SK-N-SH (cell line): ENCODE results near the gene CD248. TPM values are rescaled to one million over a fixed set of nuclear protein-coding genes. Genes with fewer than 3 reads are reported as not detected.
"Not testable (repeated sequence)": the region's sequence is repeated elsewhere in the genome, so short reads cannot be mapped to it uniquely, and the experiment has no call there.

Experiments used
- CTCF ChIA-PET: fragments of 300-600, 350-600 bp; formaldehyde crosslinking; extraction: SDS; loops from one replicate; lab custom pipeline; 2021; lab: Yijun Ruan, JAX
- POLR2A ChIA-PET: fragments of 350-600 bp; sonication (Branson Sonifier 250); formaldehyde crosslinking; extraction: SDS; loops from one replicate; lab custom pipeline; 2020; ENCODE audit warnings: antibody characterized with exemption, inconsistent platforms; lab: Yijun Ruan, JAX
- DNase-seq: peaks from one replicate; pipeline ENCODE4 v3.0.0; 2012
- H2AFZ ChIP-seq: fragments of 200-600 bp; sonication (generic); 2 replicates; pipeline ENCODE4 v1.8.1; 2016; ENCODE audit warnings: antibody characterized with exemption, mild to moderate bottlenecking, low read depth
- H3F3A ChIP-seq: fragments of 200-600 bp; sonication (generic); replicated peaks from 2 replicates; pipeline ENCODE3; 2016; ENCODE audit warnings: antibody characterized with exemption, mild to moderate bottlenecking; ENCODE audit not compliant: insufficient read depth
- H3K27ac ChIP-seq, 2 experiments: fragments of 200-500 bp in 1 of 2; fragments of 200-600 bp in 1 of 2; sonication (Bioruptor generic) in 1 of 2; sonication (generic), shearing (Covaris generic) in 1 of 2; 2 replicates each; pipeline versions ENCODE4 v1.5.1 to v1.6.1; 2014 to 2016; ENCODE audit warnings: low read depth in 2 of 2, inconsistent platforms in 1 of 2, low read length in 1 of 2, mild to moderate bottlenecking in 1 of 2, mixed read lengths in 1 of 2
- H3K27me3 ChIP-seq: fragments of 200-600 bp; sonication (generic), shearing (Covaris generic); 2 replicates; pipeline ENCODE4 v1.6.1; 2016; ENCODE audit warnings: mixed run types; ENCODE audit not compliant: insufficient read depth
- H3K36me3 ChIP-seq, 2 experiments: fragments of 200-500 bp in 1 of 2; fragments of 200-600 bp in 1 of 2; sonication (Bioruptor generic) in 1 of 2; sonication (generic) in 1 of 2; replicated peaks in 1 of 2; 2 replicates each; pipeline versions ENCODE3 to v1.5.1; 2014 to 2016; ENCODE audit warnings: low read length in 1 of 2, mild to moderate bottlenecking in 1 of 2; ENCODE audit not compliant: insufficient read depth in 2 of 2, control insufficient read depth in 1 of 2
- H3K4me1 ChIP-seq, 2 experiments: fragments of 200-500 bp in 1 of 2; fragments of 200-600 bp in 1 of 2; sonication (Bioruptor generic) in 1 of 2; sonication (generic), shearing (Covaris generic) in 1 of 2; 2 replicates each; pipeline versions ENCODE4 v1.5.1 to v1.6.1; 2014 to 2016; ENCODE audit warnings: low read depth in 1 of 2, low read length in 1 of 2, mixed run types in 1 of 2; ENCODE audit not compliant: insufficient read depth in 2 of 2, control insufficient read depth in 1 of 2
- H3K4me2 ChIP-seq: fragments of 200-600 bp; sonication (generic), shearing (Covaris generic); 2 replicates; pipeline ENCODE4 v1.6.1; 2017; ENCODE audit warnings: mixed run types
- H3K4me3 ChIP-seq, 2 experiments: fragments of 200-500 bp in 1 of 2; fragments of 200-600 bp in 1 of 2; sonication (Bioruptor generic) in 1 of 2; sonication (generic), shearing (Covaris generic) in 1 of 2; 2 replicates each; pipeline versions ENCODE4 v1.5.1 to v1.8.1; 2014 to 2016; ENCODE audit warnings: low read depth in 2 of 2, inconsistent platforms in 1 of 2, low read length in 1 of 2, mild to moderate bottlenecking in 1 of 2, mixed read lengths in 1 of 2, moderate library complexity in 1 of 2
- H3K79me2 ChIP-seq: fragments of 200-600 bp; sonication (generic); 2 replicates; pipeline ENCODE4 v1.8.1; 2017; ENCODE audit warnings: mild to moderate bottlenecking; ENCODE audit not compliant: insufficient read depth
- H3K9ac ChIP-seq: fragments of 200-600 bp; sonication (generic); 2 replicates; pipeline ENCODE4 v1.6.1; 2017; ENCODE audit warnings: mixed run types
- H3K9me2 ChIP-seq: fragments of 200-600 bp; sonication (generic); 2 replicates; pipeline ENCODE4 v1.6.1; 2017; ENCODE audit warnings: mixed run types
- H3K9me3 ChIP-seq: fragments of 200-600 bp; sonication (generic); 2 replicates; pipeline ENCODE4 v1.6.1; 2017; ENCODE audit warnings: mixed run types, mild to moderate bottlenecking, moderate library complexity
- H4K20me1 ChIP-seq: fragments of 200-600 bp; sonication (generic); 2 replicates; pipeline ENCODE4 v1.6.1; 2017; ENCODE audit warnings: mild to moderate bottlenecking, mixed run types; ENCODE audit not compliant: insufficient read depth
- CTCF ChIP-seq: fragments of 200-600 bp; sonication (generic); IDR thresholded peaks from 2 replicates; pipeline ENCODE4 v1.6.1; 2017; ENCODE audit warnings: antibody characterized with exemption, mild to moderate bottlenecking, moderate library complexity
- ELF1 ChIP-seq: IDR thresholded peaks from 2 replicates; pipeline ENCODE4 v1.4.0; 2012
- FOXM1 ChIP-seq: IDR thresholded peaks from 2 replicates; pipeline ENCODE4 v1.4.0; 2012; ENCODE audit warnings: low read depth, mild to moderate bottlenecking
- GABPA ChIP-seq: IDR thresholded peaks from 2 replicates; pipeline ENCODE4 v1.4.0; 2012; ENCODE audit warnings: low read depth, mild to moderate bottlenecking
- MEF2A ChIP-seq: IDR thresholded peaks from 2 replicates; pipeline ENCODE4 v1.4.0; 2012; ENCODE audit warnings: low read depth, borderline replicate concordance
- PBX3 ChIP-seq: IDR thresholded peaks from 2 replicates; pipeline ENCODE4; 2012
- RXRA ChIP-seq: IDR thresholded peaks from 2 replicates; pipeline ENCODE4 v1.4.0; 2012; ENCODE audit warnings: low read depth, mild to moderate bottlenecking, borderline replicate concordance
- SIN3A ChIP-seq: IDR thresholded peaks from 2 replicates; pipeline ENCODE4 v1.6.1; 2012; ENCODE audit warnings: low read depth, mild to moderate bottlenecking, low read length, moderate library complexity, borderline replicate concordance
- TAF1 ChIP-seq: IDR thresholded peaks from 2 replicates; pipeline ENCODE4 v1.6.1; 2012; ENCODE audit warnings: low read depth, mild to moderate bottlenecking, low read length, moderate library complexity, borderline replicate concordance
- TCF12 ChIP-seq: IDR thresholded peaks from 2 replicates; pipeline ENCODE4 v1.4.0; 2012
- TEAD4 ChIP-seq: IDR thresholded peaks from 2 replicates; pipeline ENCODE4 v1.4.0; 2012; ENCODE audit warnings: mild to moderate bottlenecking, borderline replicate concordance; ENCODE audit not compliant: insufficient read depth
- WGBS: methylation state at CpG from one replicate; pipeline ENCODE4 v1.1.6; 2017; ENCODE audit warnings: low lambda C conversion rate; 5-methylcytosine and 5-hydroxymethylcytosine counted together
- polyA plus RNA-seq, 3 experiments: library from polyadenylated mRNA; depleted of rRNA; stranded (reverse); fragments of >200 nt; gene quantifications; 2 replicates each; pipeline ENCODE4 v1.2.3, GENCODE V29; 2012

CD248 gene
- polyA plus RNA-seq, 1 of the 3 experiments (the other 2 are of a cell fraction), result 7.7 TPM

- 56% methylated on average over 4 of the region's 84 CpGs for WGBS
- ChIA-PET POLR2A (interaction anchor here (0.6 to 1.4 kb wide), 3 partner anchors 8 to 13 kb away, joined by 3 read pairs; partner anchors contain the start of gene TMEM151A), CTCF (interaction anchor here (0.7 to 8.2 kb wide), 5 partner anchors 8 to 446 kb away, joined by 3 to 111 read pairs (median 46); partner anchors contain the start of genes RAB1B and YIF1A)
- Histone ChIP-seq H3K36me3 (peaks cover 15 to 37% of the 10 kb centered on the region in 2 experiments), H3F3A (peaks cover 24% of the 10 kb centered on the region), H3K79me2 (no peaks in the 10 kb centered on the region), H3K27ac (peak within 1 kb of the TSS in 1 of 2 experiments; percentile 77; a peak in 2 of 4 replicates), H3K9me3 (no peaks in the 10 kb centered on the region), H3K4me1 (peaks cover 0 to 40% of the 10 kb centered on the region in 2 experiments; a peak in 1 of 4 replicates), H3K4me2 (peak within 1 kb of the TSS; percentile 57; the same call in 1 of the 2 replicates), H3K9me2 (no peaks in the 10 kb centered on the region), H4K20me1 (peaks cover 8% of the 10 kb centered on the region), H2AFZ (no peak within 1 kb of the TSS), H3K27me3 (no peaks in the 10 kb centered on the region), H3K4me3 (peak within 1 kb of the TSS; percentile 44 to 51; a peak in 3 of 4 replicates), H3K9ac (no peak within 1 kb of the TSS)
- peak; percentile 93 for DNase-seq
- TF ChIP-seq TAF1 (no peak), RXRA (no peak), GABPA (no peak), TCF12 (no peak), SIN3A (no peak), CTCF (no peak), MEF2A (no peak), FOXM1 (no peak), PBX3 (no peak), TEAD4 (no peak), ELF1 (no peak)
These were observed 39.1 kb downstream of the CD248 start, which contains the start of gene CNIH2 for GRCh38 chr11:66277471-66278362. CNIH2 (plus strand) TSS chr11:66278175; CDS start chr11:66278457, 282 bp downstream.

GRCh38 chr11:66277064-66277463 lies 39.8 kb downstream of the CD248 start:
- H4K20me1 ChIP-seq, H3K9me2 ChIP-seq, H3K4me3 ChIP-seq, DNase-seq, H3K79me2 ChIP-seq, H3K27ac ChIP-seq, H3K4me2 ChIP-seq, H3K9ac ChIP-seq, H3K9me3 ChIP-seq, H3K27me3 ChIP-seq, H2AFZ ChIP-seq: not testable (repeated sequence)
- ChIA-PET CTCF (interaction anchor here (0.7 to 8.2 kb wide), 4 partner anchors 8 to 446 kb away, joined by 3 to 111 read pairs (median 60); partner anchors contain the start of gene RAB1B), POLR2A (interaction anchor here (0.6 to 1.4 kb wide), 3 partner anchors 8 to 14 kb away, joined by 3 read pairs; partner anchors contain the start of gene TMEM151A)
- H3K36me3 ChIP-seq, result peaks cover 21 to 42% of the 10 kb centered on the region in 2 experiments
- peaks cover 0 to 35% of the 10 kb centered on the region in 2 experiments; a peak in 1 of 4 replicates for H3K4me1 ChIP-seq
- peaks cover 21% of the 10 kb centered on the region for H3F3A ChIP-seq
- WGBS, result 91% methylated on average over 4 of the region's 4 CpGs

DNA sequence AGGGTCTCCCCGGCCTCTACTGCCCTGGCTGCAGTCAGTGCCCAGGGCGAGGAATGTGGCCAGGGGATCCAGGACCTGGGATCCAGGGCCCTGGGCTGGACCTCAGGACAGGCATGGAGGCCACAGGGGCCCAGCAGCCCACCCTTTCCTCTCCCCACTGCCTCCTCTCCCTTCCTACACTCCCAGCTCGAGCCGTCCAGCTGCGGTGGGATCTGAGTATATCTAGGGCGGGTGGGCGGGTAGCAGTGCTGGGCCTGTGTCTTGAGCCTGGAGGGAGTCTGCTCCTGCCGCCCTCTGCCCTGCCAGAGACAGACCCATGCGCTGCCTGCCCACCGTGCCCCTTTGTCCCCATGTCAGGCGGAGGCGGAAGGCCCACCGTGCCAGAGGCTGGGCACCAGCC lies 40.2 kb downstream of the CD248 start:
- POLR2A ChIA-PET, H3K9me3 ChIP-seq, DNase-seq, H3K9me2 ChIP-seq, H3K79me2 ChIP-seq, H3K9ac ChIP-seq, H2AFZ ChIP-seq, H3K27me3 ChIP-seq, H4K20me1 ChIP-seq, H3K4me3 ChIP-seq, H3K27ac ChIP-seq, H3K4me2 ChIP-seq: not testable (repeated sequence)
- WGBS, result 98% methylated on average over 8 of the region's 13 CpGs
- Histone ChIP-seq H3F3A (peaks cover 21% of the 10 kb centered on the region), H3K4me1 (peaks cover 0 to 31% of the 10 kb centered on the region in 2 experiments; a peak in 1 of 4 replicates), H3K36me3 (peaks cover 21 to 45% of the 10 kb centered on the region in 2 experiments)
- CTCF ChIA-PET, result interaction anchor here (0.7 to 8.2 kb wide), 4 partner anchors 7 to 447 kb away, joined by 3 to 111 read pairs (median 60); partner anchors contain the start of gene RAB1B
